GM23338 (cell line): ENCODE data around the gene UTS2R. TPM values are rescaled to one million over a fixed set of nuclear protein-coding genes. Genes with fewer than 3 reads are reported as not detected.

Source experiments
- ATAC-seq: fragments of 200-7000 bp; cut with Tn5 transposase; 3 replicates; pipeline ENCODE4 v1.9.1; 2020
- DNase-seq: peaks from one replicate; pipeline ENCODE4 v3.0.0-alpha.2; 2015; ENCODE audit warnings: low spot score
- H2AFZ ChIP-seq: fragments of 200-600 bp; sonication (generic); 2 replicates; pipeline ENCODE4 v1.8.0; 2016; ENCODE audit warnings: antibody characterized with exemption, mild to moderate bottlenecking, moderate library complexity
- H3F3A ChIP-seq: fragments of 200-600 bp; sonication (generic); replicated peaks from 2 replicates; pipeline ENCODE4 v1.8.0; 2017; ENCODE audit warnings: antibody characterized with exemption, mixed run types, low read depth
- H3K27ac ChIP-seq: fragments of 200-600 bp; sonication (generic); 2 replicates; pipeline ENCODE4 v1.6.1; 2016; ENCODE audit warnings: low read depth
- H3K27me3 ChIP-seq: fragments of 200-600 bp; sonication (generic); 2 replicates; pipeline ENCODE4 v1.8.0; 2016; ENCODE audit warnings: mild to moderate bottlenecking, mixed run types, moderate library complexity; ENCODE audit not compliant: insufficient read depth
- H3K36me3 ChIP-seq: fragments of 200-600 bp; sonication (generic); 2 replicates; pipeline ENCODE4 v1.8.0; 2016; ENCODE audit warnings: mild to moderate bottlenecking; ENCODE audit not compliant: insufficient read depth
- H3K4me1 ChIP-seq: fragments of 200-600 bp; sonication (generic); 2 replicates; pipeline ENCODE4 v1.8.0; 2016; ENCODE audit warnings: mild to moderate bottlenecking, moderate library complexity; ENCODE audit not compliant: insufficient read depth
- H3K4me2 ChIP-seq: fragments of 200-600 bp; sonication (generic); 2 replicates; pipeline ENCODE4 v1.7.1; 2017; ENCODE audit warnings: mixed run types
- H3K4me3 ChIP-seq: fragments of 200-600 bp; sonication (generic); 2 replicates; pipeline ENCODE4 v1.6.1; 2016; ENCODE audit warnings: mixed run types
- H3K79me2 ChIP-seq: fragments of 200-600 bp; sonication (generic); replicated peaks from 2 replicates; pipeline ENCODE4 v1.8.0; 2017; ENCODE audit warnings: mild to moderate bottlenecking; ENCODE audit not compliant: insufficient read depth
- H3K9me2 ChIP-seq: fragments of 200-600 bp; sonication (generic); 2 replicates; pipeline ENCODE4 v1.8.0; 2017; ENCODE audit not compliant: insufficient read depth
- H4K20me1 ChIP-seq: fragments of 200-600 bp; sonication (generic); replicated peaks from 2 replicates; pipeline ENCODE4 v1.8.0; 2017; ENCODE audit warnings: mild to moderate bottlenecking; ENCODE audit not compliant: insufficient read depth
- H3K27ac Mint-ChIP-seq: 2 replicates; pipeline ENCODE4 v1.8.0; 2020; ENCODE audit warnings: inconsistent platforms, mild to moderate bottlenecking, moderate library complexity, mixed read lengths
- H3K27me3 Mint-ChIP-seq: 3 replicates; pipeline ENCODE4 v1.8.0; 2022; ENCODE audit warnings: low read depth, mild to moderate bottlenecking, moderate library complexity, mixed read lengths, inconsistent platforms; ENCODE audit not compliant: insufficient read depth, poor library complexity
- H3K36me3 Mint-ChIP-seq: 3 replicates; pipeline ENCODE4 v1.8.0; 2021; ENCODE audit warnings: low read depth, mild to moderate bottlenecking, inconsistent platforms, moderate library complexity, mixed read lengths
- H3K4me1 Mint-ChIP-seq: 3 replicates; pipeline ENCODE4 v1.8.0; 2020; ENCODE audit warnings: mild to moderate bottlenecking, inconsistent platforms, mixed read lengths
- H3K4me3 Mint-ChIP-seq: 3 replicates; pipeline ENCODE4 v1.8.0; 2021; ENCODE audit warnings: moderate library complexity, mild to moderate bottlenecking, inconsistent platforms, mixed read lengths
- H3K9me3 Mint-ChIP-seq: 3 replicates; pipeline ENCODE4 v1.8.0; 2020; ENCODE audit warnings: moderate library complexity, mild to moderate bottlenecking, inconsistent platforms, mixed read lengths
- CREB1 ChIP-seq: fragments of 250-450 bp; sonication (Bioruptor Pico); IDR thresholded peaks from 2 replicates; pipeline ENCODE4 v1.5.0; 2020; ENCODE audit warnings: low read depth, mild to moderate bottlenecking, moderate library complexity
- EZH2 ChIP-seq: fragments of 200-600 bp; sonication (generic); IDR thresholded peaks from one replicate; pipeline ENCODE4 v1.8.0; 2017; ENCODE audit warnings: antibody characterized with exemption, mild to moderate bottlenecking, low read depth; ENCODE audit not compliant: unreplicated experiment
- EZH2phosphoT487 ChIP-seq: fragments of 200-600 bp; sonication (generic); IDR thresholded peaks from one replicate; pipeline ENCODE4 v1.8.1; 2018; ENCODE audit warnings: antibody characterized with exemption; ENCODE audit not compliant: unreplicated experiment
- NANOG ChIP-seq: IDR thresholded peaks from 2 replicates; pipeline ENCODE4 v1.6.1; 2016; ENCODE audit warnings: antibody characterized with exemption, borderline replicate concordance
- POLR2AphosphoS5 ChIP-seq: IDR thresholded peaks from 2 replicates; pipeline ENCODE4 v1.6.1; 2016; ENCODE audit warnings: antibody characterized with exemption, low read depth
- ZNF114 ChIP-seq: fragments of 250-450 bp; sonication (Bioruptor Pico); IDR thresholded peaks from 2 replicates; pipeline ENCODE4 v1.5.0; 2020; ENCODE audit warnings: mild to moderate bottlenecking, moderate library complexity
- polyA plus RNA-seq: library from polyadenylated mRNA; unstranded; fragments of >200 nt; fragmentation: Nextera tagmentation; extraction: Ambion mirVana; gene quantifications from 2 replicates; pipeline ENCODE4 v1.2.1, GENCODE V29; 2016
- total RNA-seq: library from RNA; depleted of rRNA; stranded (reverse); fragments of >200 nt; shearing (Covaris generic); gene quantifications from 2 replicates; pipeline ENCODE4 v1.2.3, GENCODE V29; 2014
- TF ChIP-seq, protein P1 (sequence below): fragments of 250-450 bp; sonication (Bioruptor Pico); IDR thresholded peaks from 2 replicates; pipeline ENCODE4 v1.5.0; 2020; ENCODE audit warnings: mild to moderate bottlenecking, moderate library complexity
- TF ChIP-seq, protein P2 (sequence below): IDR thresholded peaks from one replicate; pipeline ENCODE4 v1.6.1; 2018; ENCODE audit warnings: antibody characterized with exemption; ENCODE audit not compliant: unreplicated experiment
- TF ChIP-seq, protein P3 (sequence below), 2 experiments: fragments of 200-600 bp in 1 of 2; sonication (generic) in 1 of 2; conservative IDR thresholded peaks; 2 replicates each; pipeline versions ENCODE4 v1.5.1 to v1.6.1; 2016 to 2017; ENCODE audit warnings: antibody characterized with exemption in 2 of 2, low read depth in 2 of 2, mild to moderate bottlenecking in 2 of 2, moderate library complexity in 1 of 2
- TF ChIP-seq, protein P4 (sequence below): IDR thresholded peaks from 2 replicates; pipeline ENCODE4 v1.6.1; 2016; ENCODE audit warnings: antibody characterized with exemption

Gene UTS2R
- total and polyA plus RNA-seq, 2 experiments from 2014 or later, result 0.49 TPM; not detected in 1

DNA sequence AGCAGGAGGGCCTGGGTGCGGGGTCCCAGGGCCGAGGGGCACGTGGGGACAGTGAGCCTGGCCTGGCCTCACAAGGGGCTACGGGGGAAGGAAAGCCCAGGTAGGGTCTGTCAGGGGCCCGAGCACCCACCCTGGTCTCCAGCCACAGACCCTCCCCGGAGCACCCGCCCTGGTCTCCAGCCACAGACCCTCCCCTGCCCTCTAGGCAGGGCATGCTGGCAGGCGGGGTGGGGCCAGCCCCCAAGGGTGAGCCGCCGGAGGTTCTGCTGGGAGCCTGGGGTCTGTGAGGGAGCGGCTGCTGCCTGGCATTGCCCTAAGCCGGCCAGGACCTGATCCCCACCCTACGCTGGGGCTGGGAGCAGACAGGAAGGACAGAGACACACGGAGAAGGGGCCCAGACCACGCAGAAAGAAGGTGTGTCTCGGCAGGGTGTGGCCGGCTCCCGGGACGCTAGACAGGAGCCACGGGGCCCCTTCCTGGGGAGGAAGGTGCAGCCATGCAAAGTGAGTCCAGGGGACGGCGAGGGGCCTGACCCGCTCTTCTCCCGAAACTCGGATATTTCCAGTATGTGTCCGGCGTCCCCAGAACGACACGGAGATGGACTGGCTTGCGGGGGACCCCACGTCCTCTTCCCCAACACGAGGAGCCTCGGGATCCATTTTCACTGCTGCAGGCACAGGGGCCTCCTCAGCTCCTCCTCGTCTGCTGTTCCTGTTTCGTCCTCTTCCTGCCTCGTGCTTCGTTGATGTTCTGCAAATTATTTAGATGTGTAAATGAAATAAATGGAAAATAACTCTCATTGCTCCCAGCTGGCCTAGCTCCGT, 15.5 kb downstream of the UTS2R start:
- Histone ChIP-seq H3K27me3 (no peaks in the 10 kb centered on the region), H4K20me1 (no peaks in the 10 kb centered on the region), H3F3A (no peaks in the 10 kb centered on the region), H3K79me2 (no peaks in the 10 kb centered on the region), H3K4me2 (no peak overlapping the region), H2AFZ (no peak overlapping the region), H3K27ac (no peak overlapping the region), H3K4me3 (no peak overlapping the region), H3K9me2 (no peaks in the 10 kb centered on the region), H3K4me1 (no peaks in the 10 kb centered on the region), H3K36me3 (no peaks in the 10 kb centered on the region)
- ATAC-seq (no peak), DNase-seq (no peak)
- peaks cover 6% of the 10 kb centered on the region for H3K4me1 Mint-ChIP-seq
- TF ChIP-seq CREB1 (no peak), NANOG (no peak), POLR2AphosphoS5 (no peak), ZNF114 (CRISPR knock-in tag) (no peak), EZH2phosphoT487 (no peak), EZH2 (no peak)
- TF ChIP-seq, protein P1, sequence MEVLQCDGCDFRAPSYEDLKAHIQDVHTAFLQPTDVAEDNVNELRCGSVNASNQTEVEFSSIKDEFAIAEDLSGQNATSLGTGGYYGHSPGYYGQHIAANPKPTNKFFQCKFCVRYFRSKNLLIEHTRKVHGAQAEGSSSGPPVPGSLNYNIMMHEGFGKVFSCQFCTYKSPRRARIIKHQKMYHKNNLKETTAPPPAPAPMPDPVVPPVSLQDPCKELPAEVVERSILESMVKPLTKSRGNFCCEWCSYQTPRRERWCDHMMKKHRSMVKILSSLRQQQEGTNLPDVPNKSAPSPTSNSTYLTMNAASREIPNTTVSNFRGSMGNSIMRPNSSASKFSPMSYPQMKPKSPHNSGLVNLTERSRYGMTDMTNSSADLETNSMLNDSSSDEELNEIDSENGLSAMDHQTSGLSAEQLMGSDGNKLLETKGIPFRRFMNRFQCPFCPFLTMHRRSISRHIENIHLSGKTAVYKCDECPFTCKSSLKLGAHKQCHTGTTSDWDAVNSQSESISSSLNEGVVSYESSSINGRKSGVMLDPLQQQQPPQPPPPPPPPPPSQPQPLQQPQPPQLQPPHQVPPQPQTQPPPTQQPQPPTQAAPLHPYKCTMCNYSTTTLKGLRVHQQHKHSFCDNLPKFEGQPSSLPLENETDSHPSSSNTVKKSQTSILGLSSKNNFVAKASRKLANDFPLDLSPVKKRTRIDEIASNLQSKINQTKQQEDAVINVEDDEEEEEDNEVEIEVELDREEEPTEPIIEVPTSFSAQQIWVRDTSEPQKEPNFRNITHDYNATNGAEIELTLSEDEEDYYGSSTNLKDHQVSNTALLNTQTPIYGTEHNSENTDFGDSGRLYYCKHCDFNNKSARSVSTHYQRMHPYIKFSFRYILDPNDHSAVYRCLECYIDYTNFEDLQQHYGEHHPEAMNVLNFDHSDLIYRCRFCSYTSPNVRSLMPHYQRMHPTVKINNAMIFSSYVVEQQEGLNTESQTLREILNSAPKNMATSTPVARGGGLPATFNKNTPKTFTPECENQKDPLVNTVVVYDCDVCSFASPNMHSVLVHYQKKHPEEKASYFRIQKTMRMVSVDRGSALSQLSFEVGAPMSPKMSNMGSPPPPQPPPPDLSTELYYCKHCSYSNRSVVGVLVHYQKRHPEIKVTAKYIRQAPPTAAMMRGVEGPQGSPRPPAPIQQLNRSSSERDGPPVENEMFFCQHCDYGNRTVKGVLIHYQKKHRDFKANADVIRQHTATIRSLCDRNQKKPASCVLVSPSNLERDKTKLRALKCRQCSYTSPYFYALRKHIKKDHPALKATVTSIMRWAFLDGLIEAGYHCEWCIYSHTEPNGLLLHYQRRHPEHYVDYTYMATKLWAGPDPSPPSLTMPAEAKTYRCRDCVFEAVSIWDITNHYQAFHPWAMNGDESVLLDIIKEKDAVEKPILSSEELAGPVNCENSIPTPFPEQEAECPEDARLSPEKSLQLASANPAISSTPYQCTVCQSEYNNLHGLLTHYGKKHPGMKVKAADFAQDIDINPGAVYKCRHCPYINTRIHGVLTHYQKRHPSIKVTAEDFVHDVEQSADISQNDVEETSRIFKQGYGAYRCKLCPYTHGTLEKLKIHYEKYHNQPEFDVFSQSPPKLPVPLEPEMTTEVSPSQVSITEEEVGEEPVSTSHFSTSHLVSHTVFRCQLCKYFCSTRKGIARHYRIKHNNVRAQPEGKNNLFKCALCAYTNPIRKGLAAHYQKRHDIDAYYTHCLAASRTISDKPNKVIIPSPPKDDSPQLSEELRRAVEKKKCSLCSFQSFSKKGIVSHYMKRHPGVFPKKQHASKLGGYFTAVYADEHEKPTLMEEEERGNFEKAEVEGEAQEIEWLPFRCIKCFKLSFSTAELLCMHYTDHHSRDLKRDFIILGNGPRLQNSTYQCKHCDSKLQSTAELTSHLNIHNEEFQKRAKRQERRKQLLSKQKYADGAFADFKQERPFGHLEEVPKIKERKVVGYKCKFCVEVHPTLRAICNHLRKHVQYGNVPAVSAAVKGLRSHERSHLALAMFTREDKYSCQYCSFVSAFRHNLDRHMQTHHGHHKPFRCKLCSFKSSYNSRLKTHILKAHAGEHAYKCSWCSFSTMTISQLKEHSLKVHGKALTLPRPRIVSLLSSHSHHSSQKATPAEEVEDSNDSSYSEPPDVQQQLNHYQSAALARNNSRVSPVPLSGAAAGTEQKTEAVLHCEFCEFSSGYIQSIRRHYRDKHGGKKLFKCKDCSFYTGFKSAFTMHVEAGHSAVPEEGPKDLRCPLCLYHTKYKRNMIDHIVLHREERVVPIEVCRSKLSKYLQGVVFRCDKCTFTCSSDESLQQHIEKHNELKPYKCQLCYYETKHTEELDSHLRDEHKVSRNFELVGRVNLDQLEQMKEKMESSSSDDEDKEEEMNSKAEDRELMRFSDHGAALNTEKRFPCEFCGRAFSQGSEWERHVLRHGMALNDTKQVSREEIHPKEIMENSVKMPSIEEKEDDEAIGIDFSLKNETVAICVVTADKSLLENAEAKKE (CRISPR knock-in tag), result no peak
- TF ChIP-seq, protein P2, sequence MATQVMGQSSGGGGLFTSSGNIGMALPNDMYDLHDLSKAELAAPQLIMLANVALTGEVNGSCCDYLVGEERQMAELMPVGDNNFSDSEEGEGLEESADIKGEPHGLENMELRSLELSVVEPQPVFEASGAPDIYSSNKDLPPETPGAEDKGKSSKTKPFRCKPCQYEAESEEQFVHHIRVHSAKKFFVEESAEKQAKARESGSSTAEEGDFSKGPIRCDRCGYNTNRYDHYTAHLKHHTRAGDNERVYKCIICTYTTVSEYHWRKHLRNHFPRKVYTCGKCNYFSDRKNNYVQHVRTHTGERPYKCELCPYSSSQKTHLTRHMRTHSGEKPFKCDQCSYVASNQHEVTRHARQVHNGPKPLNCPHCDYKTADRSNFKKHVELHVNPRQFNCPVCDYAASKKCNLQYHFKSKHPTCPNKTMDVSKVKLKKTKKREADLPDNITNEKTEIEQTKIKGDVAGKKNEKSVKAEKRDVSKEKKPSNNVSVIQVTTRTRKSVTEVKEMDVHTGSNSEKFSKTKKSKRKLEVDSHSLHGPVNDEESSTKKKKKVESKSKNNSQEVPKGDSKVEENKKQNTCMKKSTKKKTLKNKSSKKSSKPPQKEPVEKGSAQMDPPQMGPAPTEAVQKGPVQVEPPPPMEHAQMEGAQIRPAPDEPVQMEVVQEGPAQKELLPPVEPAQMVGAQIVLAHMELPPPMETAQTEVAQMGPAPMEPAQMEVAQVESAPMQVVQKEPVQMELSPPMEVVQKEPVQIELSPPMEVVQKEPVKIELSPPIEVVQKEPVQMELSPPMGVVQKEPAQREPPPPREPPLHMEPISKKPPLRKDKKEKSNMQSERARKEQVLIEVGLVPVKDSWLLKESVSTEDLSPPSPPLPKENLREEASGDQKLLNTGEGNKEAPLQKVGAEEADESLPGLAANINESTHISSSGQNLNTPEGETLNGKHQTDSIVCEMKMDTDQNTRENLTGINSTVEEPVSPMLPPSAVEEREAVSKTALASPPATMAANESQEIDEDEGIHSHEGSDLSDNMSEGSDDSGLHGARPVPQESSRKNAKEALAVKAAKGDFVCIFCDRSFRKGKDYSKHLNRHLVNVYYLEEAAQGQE, result no peak
- TF ChIP-seq, protein P3, sequence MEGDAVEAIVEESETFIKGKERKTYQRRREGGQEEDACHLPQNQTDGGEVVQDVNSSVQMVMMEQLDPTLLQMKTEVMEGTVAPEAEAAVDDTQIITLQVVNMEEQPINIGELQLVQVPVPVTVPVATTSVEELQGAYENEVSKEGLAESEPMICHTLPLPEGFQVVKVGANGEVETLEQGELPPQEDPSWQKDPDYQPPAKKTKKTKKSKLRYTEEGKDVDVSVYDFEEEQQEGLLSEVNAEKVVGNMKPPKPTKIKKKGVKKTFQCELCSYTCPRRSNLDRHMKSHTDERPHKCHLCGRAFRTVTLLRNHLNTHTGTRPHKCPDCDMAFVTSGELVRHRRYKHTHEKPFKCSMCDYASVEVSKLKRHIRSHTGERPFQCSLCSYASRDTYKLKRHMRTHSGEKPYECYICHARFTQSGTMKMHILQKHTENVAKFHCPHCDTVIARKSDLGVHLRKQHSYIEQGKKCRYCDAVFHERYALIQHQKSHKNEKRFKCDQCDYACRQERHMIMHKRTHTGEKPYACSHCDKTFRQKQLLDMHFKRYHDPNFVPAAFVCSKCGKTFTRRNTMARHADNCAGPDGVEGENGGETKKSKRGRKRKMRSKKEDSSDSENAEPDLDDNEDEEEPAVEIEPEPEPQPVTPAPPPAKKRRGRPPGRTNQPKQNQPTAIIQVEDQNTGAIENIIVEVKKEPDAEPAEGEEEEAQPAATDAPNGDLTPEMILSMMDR (conservative IDR thresholded peaks at IDR 0.05; ENCODE audit: low read depth in 2 of 2), result no peak
- TF ChIP-seq, protein P4, sequence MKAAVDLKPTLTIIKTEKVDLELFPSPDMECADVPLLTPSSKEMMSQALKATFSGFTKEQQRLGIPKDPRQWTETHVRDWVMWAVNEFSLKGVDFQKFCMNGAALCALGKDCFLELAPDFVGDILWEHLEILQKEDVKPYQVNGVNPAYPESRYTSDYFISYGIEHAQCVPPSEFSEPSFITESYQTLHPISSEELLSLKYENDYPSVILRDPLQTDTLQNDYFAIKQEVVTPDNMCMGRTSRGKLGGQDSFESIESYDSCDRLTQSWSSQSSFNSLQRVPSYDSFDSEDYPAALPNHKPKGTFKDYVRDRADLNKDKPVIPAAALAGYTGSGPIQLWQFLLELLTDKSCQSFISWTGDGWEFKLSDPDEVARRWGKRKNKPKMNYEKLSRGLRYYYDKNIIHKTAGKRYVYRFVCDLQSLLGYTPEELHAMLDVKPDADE, result no peak
- H3K36me3 Mint-ChIP-seq, result no peaks in the 10 kb centered on the region; the same call in 2 of the 3 replicates
- peaks cover 7% of the 10 kb centered on the region for H3K27me3 Mint-ChIP-seq
- no peak overlapping the region for H3K4me3 Mint-ChIP-seq
- no peak overlapping the region for H3K27ac Mint-ChIP-seq
- no peaks in the 10 kb centered on the region for H3K9me3 Mint-ChIP-seq
